Panc1 (cell line): Measurements from ENCODE around the gene LPGAT1. TPM values are rescaled to one million over a fixed set of nuclear protein-coding genes. Genes with fewer than 3 reads are reported as not detected.
"Not testable (repeated sequence)": the region's sequence is repeated elsewhere in the genome, so short reads cannot be mapped to it uniquely, and the experiment has no call there.

Experiments
- ATAC-seq: fragments of 200-7000 bp; cut with Tn5 transposase; 2 replicates; pipeline ENCODE4 v1.9.1; 2020; ENCODE audit warnings: mild to moderate bottlenecking, moderate library complexity
- BruUV-seq: library from RNA; stranded (reverse); fragments of 400-500 nt; replicated peaks from 2 replicates; lab custom pipeline; 2021; lab: Mats Ljungman, UMichigan
- CTCF ChIA-PET: fragments of 300-600 bp; sonication (Branson Sonifier 250); formaldehyde crosslinking; loops from one replicate; lab custom pipeline; 2022; ENCODE audit warnings: antibody characterized with exemption; lab: Charles Lee
- POLR2A ChIA-PET: fragments of 300-600 bp; sonication (Branson Sonifier 250); formaldehyde crosslinking; loops from one replicate; lab custom pipeline; 2022; ENCODE audit warnings: antibody characterized with exemption; lab: Charles Lee
- DNase-seq: peaks from one replicate; pipeline ENCODE4 v3.0.0-alpha.2; 2010; ENCODE audit warnings: low read depth, low spot score
- H3K27ac ChIP-seq: 2 replicates; pipeline ENCODE4 v1.5.1; 2011; ENCODE audit warnings: mild to moderate bottlenecking, low read length, inconsistent platforms
- H3K27me3 ChIP-seq: fragments of 200-500 bp; sonication (Bioruptor generic); 2 replicates; pipeline ENCODE4 v1.6.0; 2014; ENCODE audit warnings: low read length, inconsistent platforms; ENCODE audit not compliant: control insufficient read depth, insufficient read depth
- H3K36me3 ChIP-seq: fragments of 200-500 bp; sonication (Bioruptor generic); 2 replicates; pipeline ENCODE4 v1.5.1; 2014; ENCODE audit warnings: inconsistent platforms, mild to moderate bottlenecking, low read length, moderate library complexity; ENCODE audit not compliant: control insufficient read depth, insufficient read depth
- H3K4me1 ChIP-seq: 2 replicates; pipeline ENCODE4 v1.5.1; 2011; ENCODE audit warnings: inconsistent platforms, mild to moderate bottlenecking, low read length, moderate library complexity; ENCODE audit not compliant: control insufficient read depth, insufficient read depth
- H3K4me3 ChIP-seq, 2 experiments: 2 replicates each; pipeline ENCODE4 v1.5.1; 2011 to 2012; ENCODE audit warnings: low read depth in 2 of 2, low read length in 2 of 2, mild to moderate bottlenecking in 2 of 2, inconsistent platforms in 1 of 2, moderate library complexity in 1 of 2
- H3K9me3 ChIP-seq: fragments of 200-500 bp; sonication (Bioruptor generic); 2 replicates; pipeline ENCODE4 v1.5.1; 2014; ENCODE audit warnings: low read depth, mild to moderate bottlenecking, inconsistent platforms, low read length, moderate library complexity; ENCODE audit not compliant: control insufficient read depth, insufficient read depth
- CTCF ChIP-seq: fragments of 450-650 bp; IDR thresholded peaks from 2 replicates; pipeline ENCODE4 v1.5.1; 2017; ENCODE audit warnings: mild to moderate bottlenecking
- POLR2AphosphoS5 ChIP-seq: IDR thresholded peaks from 2 replicates; pipeline ENCODE4 v1.6.1; 2012; ENCODE audit warnings: mild to moderate bottlenecking, low read depth, low read length, moderate library complexity
- REST ChIP-seq, 2 experiments: IDR thresholded peaks; 2 replicates each; pipeline ENCODE4 v1.6.1; 2011 to 2012; ENCODE audit warnings: low read depth in 2 of 2, control low read depth in 1 of 2, low read length in 1 of 2, mild to moderate bottlenecking in 1 of 2, moderate library complexity in 1 of 2; ENCODE audit not compliant: insufficient read depth in 1 of 2
- SIN3A ChIP-seq: IDR thresholded peaks from 2 replicates; pipeline ENCODE4 v1.6.1; 2012; ENCODE audit warnings: low read depth, mild to moderate bottlenecking, low read length, moderate library complexity, borderline replicate concordance; ENCODE audit not compliant: insufficient read depth
- TCF7L2 ChIP-seq: IDR thresholded peaks from 2 replicates; pipeline ENCODE4 v1.6.1; 2011; ENCODE audit warnings: mild to moderate bottlenecking, low read depth, low read length, inconsistent platforms
- in situ Hi-C: cut with HindIII; loops from 2 replicates; pipeline ENCODE4 v1.10.0; 2016; ENCODE audit warnings: low sequenced_read_pairs, low pct_unique_long_range_greater_than_20kb
- intact Hi-C: fragments of 100-400 bp; cut with micrococcal nuclease; formaldehyde crosslinking; loops from one replicate; pipeline ENCODE4 v1.10.0; 2022; ENCODE audit not compliant: unreplicated experiment
- total RNA-seq: library from RNA; stranded (reverse); gene quantifications from one replicate; pipeline ENCODE4 v1.2.1, GENCODE V29; 2021; ENCODE audit not compliant: unreplicated experiment

LPGAT1 gene
- total RNA-seq, 1 experiment from 2014 or later = 85.4 TPM

- Histone ChIP-seq H3K4me1 (no peaks in the 10 kb centered on the region), H3K36me3 (no peaks in the 10 kb centered on the region), H3K27ac (no peak overlapping the region), H3K4me3 (no peak overlapping the region), H3K9me3 (no peaks in the 10 kb centered on the region), H3K27me3 (no peaks in the 10 kb centered on the region; the same call in 1 of the 2 replicates)
- intact Hi-C loops (loop anchor here (5.0 kb wide), 1 partner anchor 92 kb away; no protein-coding TSS in a partner anchor), in situ Hi-C loops (no loop called here)
- CTCF ChIA-PET = no interaction called here
- TF ChIP-seq TCF7L2 = no peak
- TF ChIP-seq SIN3A = no peak
- TF ChIP-seq CTCF = no peak
- TF ChIP-seq POLR2AphosphoS5 = no peak
- no peak for TF ChIP-seq REST (IDR thresholded peaks at IDR 0.05; ENCODE audit: insufficient read depth in 1 of 2, low read depth in 2 of 2, low read length in 1 of 2)
- ATAC-seq (no peak), DNase-seq (no peak)
- no TSS peak for BruUV-seq
- POLR2A ChIA-PET = no interaction called here
Measured at GRCh38 chr1:211874521-211875347, 44.2 kb upstream of the LPGAT1 start.

- H3K4me3 ChIP-seq, BruUV-seq, DNase-seq, H3K27ac ChIP-seq, POLR2A ChIA-PET, CTCF ChIA-PET, ATAC-seq, intact Hi-C loops, H3K27me3 ChIP-seq, H3K9me3 ChIP-seq, in situ Hi-C loops, H3K4me1 ChIP-seq, H3K36me3 ChIP-seq: not testable (repeated sequence)
Measured at GRCh38 chr1:211873731-211874130, 43.2 kb upstream of the LPGAT1 start.

- intact Hi-C loops = no loop called here
- ATAC-seq = no peak
- H3K4me3 ChIP-seq = no peak overlapping the region
- no TSS peak for BruUV-seq
- POLR2A ChIA-PET = no interaction called here
- TF ChIP-seq SIN3A = no peak
- TF ChIP-seq REST (IDR thresholded peaks at IDR 0.05; ENCODE audit: insufficient read depth in 1 of 2, low read depth in 2 of 2, low read length in 1 of 2) = no peak
- TF ChIP-seq CTCF = no peak
- no peak for TF ChIP-seq TCF7L2
- TF ChIP-seq POLR2AphosphoS5 = no peak
- H3K4me1 ChIP-seq = no peaks in the 10 kb centered on the region
- in situ Hi-C loops = no loop called here
- no peak overlapping the region for H3K27ac ChIP-seq
- CTCF ChIA-PET = no interaction called here
- no peaks in the 10 kb centered on the region for H3K9me3 ChIP-seq
- no peaks in the 10 kb centered on the region for H3K36me3 ChIP-seq
- H3K27me3 ChIP-seq = no peaks in the 10 kb centered on the region; the same call in 1 of the 2 replicates
- DNase-seq = no peak
Measured at GRCh38 chr1:211870156-211870555, 39.6 kb upstream of the LPGAT1 start.
